Progenitor cell of endocrine pancreas (in vitro differentiated cells): ENCODE measurements around the gene DUSP7. TPM values are rescaled to one million over a fixed set of nuclear protein-coding genes. Genes with fewer than 3 reads are reported as not detected.

ENCODE experiments used
- DNase-seq: peaks from one replicate; pipeline ENCODE4 v3.0.0; 2021; ENCODE audit warnings: low spot score; ENCODE audit not compliant: unreplicated experiment
- H3K27ac Mint-ChIP-seq: 2 replicates; pipeline ENCODE4 v1.8.0; 2021; ENCODE audit warnings: mild to moderate bottlenecking, moderate library complexity, mixed read lengths
- H3K27me3 Mint-ChIP-seq: 2 replicates; pipeline ENCODE4 v1.8.0; 2021; ENCODE audit warnings: mixed read lengths
- H3K36me3 Mint-ChIP-seq: 2 replicates; pipeline ENCODE4 v1.8.0; 2022; ENCODE audit warnings: mixed read lengths; ENCODE audit not compliant: insufficient read depth
- H3K4me1 Mint-ChIP-seq: 2 replicates; pipeline ENCODE4 v1.8.0; 2021; ENCODE audit warnings: low read depth, mixed read lengths
- H3K4me3 Mint-ChIP-seq: 2 replicates; pipeline ENCODE4 v1.8.0; 2021; ENCODE audit warnings: low read depth, mild to moderate bottlenecking, moderate library complexity, mixed read lengths
- H3K9me3 Mint-ChIP-seq: 2 replicates; pipeline ENCODE4 v1.8.0; 2021; ENCODE audit warnings: low read depth, mixed read lengths
- total RNA-seq: library from RNA; stranded (reverse); gene quantifications from 2 replicates; pipeline ENCODE4 v1.2.1, GENCODE V29; 2021
- TF ChIP-seq, protein P1 (sequence below): fragments of 200-600 bp; sonication (generic); IDR thresholded peaks from one replicate; pipeline ENCODE4 v1.5.0; 2021; ENCODE audit warnings: antibody characterized with exemption, mild to moderate bottlenecking; ENCODE audit not compliant: unreplicated experiment

Gene DUSP7
- total RNA-seq, 1 donor from 2014 or later: 10.3 TPM

DNA sequence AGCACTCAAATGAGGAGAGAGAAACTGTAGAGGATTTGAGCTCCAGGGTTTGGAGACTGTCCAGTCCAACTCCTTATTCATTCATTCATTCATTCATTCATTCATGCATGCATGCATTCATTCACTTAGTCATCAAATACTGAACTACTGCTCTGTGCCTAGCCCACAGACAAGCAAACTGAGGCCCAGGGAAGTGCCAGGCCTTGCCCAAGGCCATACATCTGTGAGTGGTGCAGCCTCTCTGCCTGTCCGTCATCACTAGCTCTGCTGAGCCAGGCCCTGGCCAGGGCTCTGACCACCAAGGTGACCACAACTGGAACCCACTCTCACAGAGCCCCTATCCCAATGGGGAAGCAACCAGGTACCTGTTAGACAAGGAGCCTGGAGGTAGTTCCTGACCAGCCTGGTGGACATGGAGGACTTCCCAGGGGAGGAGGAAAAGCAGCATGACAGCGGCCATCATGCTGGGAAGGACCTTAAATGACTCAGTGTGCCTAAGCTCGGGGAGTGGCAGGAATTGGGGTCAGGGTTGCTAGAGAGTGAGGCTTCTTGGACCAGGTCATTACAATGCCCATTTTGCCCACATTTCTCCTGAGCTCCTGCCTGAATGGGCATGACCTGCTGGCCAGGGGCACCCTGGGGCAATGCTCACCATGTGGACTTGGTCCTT is 33.1 kb downstream of the DUSP7 start:
- TF ChIP-seq, protein P1, sequence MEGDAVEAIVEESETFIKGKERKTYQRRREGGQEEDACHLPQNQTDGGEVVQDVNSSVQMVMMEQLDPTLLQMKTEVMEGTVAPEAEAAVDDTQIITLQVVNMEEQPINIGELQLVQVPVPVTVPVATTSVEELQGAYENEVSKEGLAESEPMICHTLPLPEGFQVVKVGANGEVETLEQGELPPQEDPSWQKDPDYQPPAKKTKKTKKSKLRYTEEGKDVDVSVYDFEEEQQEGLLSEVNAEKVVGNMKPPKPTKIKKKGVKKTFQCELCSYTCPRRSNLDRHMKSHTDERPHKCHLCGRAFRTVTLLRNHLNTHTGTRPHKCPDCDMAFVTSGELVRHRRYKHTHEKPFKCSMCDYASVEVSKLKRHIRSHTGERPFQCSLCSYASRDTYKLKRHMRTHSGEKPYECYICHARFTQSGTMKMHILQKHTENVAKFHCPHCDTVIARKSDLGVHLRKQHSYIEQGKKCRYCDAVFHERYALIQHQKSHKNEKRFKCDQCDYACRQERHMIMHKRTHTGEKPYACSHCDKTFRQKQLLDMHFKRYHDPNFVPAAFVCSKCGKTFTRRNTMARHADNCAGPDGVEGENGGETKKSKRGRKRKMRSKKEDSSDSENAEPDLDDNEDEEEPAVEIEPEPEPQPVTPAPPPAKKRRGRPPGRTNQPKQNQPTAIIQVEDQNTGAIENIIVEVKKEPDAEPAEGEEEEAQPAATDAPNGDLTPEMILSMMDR: no peak
- Mint-ChIP-seq H3K4me1 (no peaks in the 10 kb centered on the region), H3K27ac (no peak overlapping the region), H3K36me3 (no peaks in the 10 kb centered on the region), H3K27me3 (peaks cover 9% of the 10 kb centered on the region), H3K4me3 (no peak overlapping the region), H3K9me3 (no peaks in the 10 kb centered on the region)
- no peak for DNase-seq

DNA sequence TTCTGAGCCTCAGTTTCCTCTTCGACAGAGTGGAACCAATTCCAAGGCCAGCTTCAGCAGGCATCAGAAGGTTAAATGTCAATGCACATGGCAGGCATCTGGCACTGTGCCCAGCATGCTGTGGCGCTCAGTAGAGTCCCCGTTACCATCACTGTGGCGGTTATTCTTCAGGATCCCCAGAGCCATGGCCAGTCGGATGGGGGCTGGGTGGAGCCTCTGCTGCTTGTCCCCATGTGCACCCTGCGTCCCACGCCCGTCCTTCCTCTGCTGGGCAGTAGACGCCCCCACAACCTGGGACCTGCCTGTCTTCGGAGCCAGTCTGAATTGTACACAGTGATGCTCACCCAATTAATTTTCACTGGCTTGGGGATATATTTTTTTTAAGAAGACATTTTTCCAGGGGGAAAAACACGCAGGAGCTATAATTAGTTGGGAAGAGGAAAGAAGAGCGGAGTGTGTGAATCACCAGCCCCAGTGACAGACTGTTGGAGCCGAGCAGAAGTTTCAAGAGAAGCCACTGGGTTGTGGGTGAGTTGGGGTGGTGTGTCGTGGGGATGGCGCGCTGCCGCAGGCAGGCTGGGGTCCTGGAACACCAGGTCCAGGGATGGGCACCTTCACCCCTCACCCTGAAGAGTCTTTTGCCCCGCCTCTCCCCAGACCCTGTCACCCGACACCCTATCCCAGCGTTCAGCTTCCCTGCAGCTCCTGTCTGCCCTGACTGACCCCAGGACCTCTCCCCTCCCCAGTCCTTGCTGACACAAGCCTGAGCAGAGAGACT is 33.9 kb downstream of the DUSP7 start:
- TF ChIP-seq, protein P1: no peak
- H3K27ac Mint-ChIP-seq: no peak overlapping the region
- peaks cover 9% of the 10 kb centered on the region for H3K27me3 Mint-ChIP-seq
- H3K36me3 Mint-ChIP-seq: no peaks in the 10 kb centered on the region
- DNase-seq: no peak
- H3K9me3 Mint-ChIP-seq: no peaks in the 10 kb centered on the region
- no peak overlapping the region for H3K4me3 Mint-ChIP-seq
- no peaks in the 10 kb centered on the region for H3K4me1 Mint-ChIP-seq

DNA sequence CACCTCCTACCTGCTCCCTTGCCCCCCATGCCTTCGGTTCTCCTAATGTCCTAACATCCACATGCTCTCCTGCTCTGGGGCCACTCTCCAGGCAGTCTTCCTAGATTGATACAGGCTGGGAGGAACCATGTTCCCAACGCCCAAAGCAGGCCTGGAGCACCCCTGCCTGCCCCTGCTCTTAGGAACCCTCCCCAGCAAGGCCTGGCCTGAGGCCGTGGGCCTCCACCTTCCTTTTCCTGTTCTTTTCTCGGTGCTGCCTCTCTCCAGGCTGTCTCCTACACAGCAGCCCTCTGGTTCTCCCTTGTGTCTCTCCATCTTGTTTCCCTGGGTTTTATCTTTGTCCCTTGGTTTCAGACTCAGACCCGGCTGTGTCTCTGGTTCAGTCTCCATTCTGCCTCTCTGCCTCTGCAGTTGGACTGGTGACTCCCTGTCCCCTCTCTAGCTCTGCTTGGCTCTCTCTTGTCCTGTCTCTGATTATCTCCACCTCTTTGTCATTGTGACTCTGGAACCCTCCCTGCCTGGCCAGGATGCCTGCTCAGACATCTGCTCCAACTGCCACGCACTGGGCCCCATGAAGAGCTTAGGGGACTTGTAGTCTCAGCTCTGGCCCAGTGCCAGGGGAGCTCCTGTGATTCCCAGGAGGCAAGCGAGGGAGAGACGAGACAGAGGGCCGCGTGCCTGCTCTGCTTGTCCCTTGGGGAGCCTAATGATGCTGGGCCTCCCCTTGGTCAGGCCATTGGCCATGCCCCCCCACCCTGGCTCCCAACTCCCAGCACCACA is 34.7 kb downstream of the DUSP7 start:
- Mint-ChIP-seq H3K4me3 (no peak overlapping the region), H3K27ac (no peak overlapping the region)
- TF ChIP-seq, protein P1: no peak

DNA sequence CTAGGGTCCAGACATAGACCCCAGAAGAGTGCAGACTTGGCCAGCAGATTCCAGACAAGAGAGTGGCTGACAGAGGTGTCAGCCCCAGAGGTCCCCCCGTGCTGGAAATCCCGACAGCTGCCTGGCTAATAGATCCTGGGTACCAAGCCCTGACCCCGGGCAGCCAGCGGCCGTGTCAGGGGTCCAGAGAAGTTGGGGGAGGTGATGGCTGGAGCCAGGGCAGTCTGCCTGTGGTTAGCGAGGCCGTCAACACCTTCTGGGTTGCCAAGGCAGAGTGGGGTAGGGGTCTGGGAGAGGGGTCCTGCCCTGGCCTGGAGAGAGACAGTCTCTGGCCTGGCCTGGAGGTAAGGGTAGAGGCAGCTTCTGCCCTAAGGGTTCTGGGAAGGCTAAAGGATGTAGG is 35.6 kb downstream of the DUSP7 start:
- H3K27ac Mint-ChIP-seq: no peak overlapping the region
- H3K4me1 Mint-ChIP-seq: no peaks in the 10 kb centered on the region
- peaks cover 4% of the 10 kb centered on the region for H3K27me3 Mint-ChIP-seq
- DNase-seq: no peak
- no peaks in the 10 kb centered on the region for H3K9me3 Mint-ChIP-seq
- H3K36me3 Mint-ChIP-seq: no peaks in the 10 kb centered on the region
- no peak overlapping the region for H3K4me3 Mint-ChIP-seq
- TF ChIP-seq, protein P1: no peak

More for the DNA sequence above, 34.7 kb downstream of the DUSP7 start:
- Mint-ChIP-seq H3K9me3 (no peaks in the 10 kb centered on the region), H3K4me1 (no peaks in the 10 kb centered on the region), H3K27me3 (peaks cover 9% of the 10 kb centered on the region), H3K36me3 (no peaks in the 10 kb centered on the region)
- no peak for DNase-seq
